Activated naive CD4-positive, alpha-beta T cell treated with anti-CD3 and anti-CD28 coated beads, Interleukin-2, amount 50 U/mL, for 72 hours (primary cell): ENCODE measurements around the gene PCBP3. TPM values are rescaled to one million over a fixed set of nuclear protein-coding genes. Genes with fewer than 3 reads are reported as not detected.

Source experiments
- ATAC-seq, 2 donors: fragments of 150-1000 bp; cut with Tn5 transposase; 2 replicates each; pipeline ENCODE4 v1.10.0; 2021; ENCODE audit warnings: mild to moderate bottlenecking in 2 of 2, moderate library complexity in 2 of 2
- DNase-seq, 2 donors: peaks; one replicate each; pipeline ENCODE4 v3.0.0; 2021 to 2022; ENCODE audit warnings: low spot score in 2 of 2
- H3K27ac Mint-ChIP-seq, 2 donors: one replicate each; pipeline ENCODE4 v1.8.0; 2022; ENCODE audit warnings: mild to moderate bottlenecking in 2 of 2, mixed read lengths in 2 of 2
- H3K36me3 Mint-ChIP-seq, 2 donors: one replicate each; pipeline ENCODE4 v1.8.0; 2022; ENCODE audit warnings: mixed read lengths in 2 of 2
- H3K9me3 Mint-ChIP-seq, 2 donors: one replicate each; pipeline ENCODE4 v1.8.0; 2022; ENCODE audit warnings: mixed read lengths in 2 of 2
- total RNA-seq, 2 donors: library from RNA; stranded (reverse); gene quantifications; one replicate each; pipeline ENCODE4 v1.2.3, GENCODE V29; 2022

PCBP3 gene
- total RNA-seq, 2 donors from 2014 or later: 19.7 to 26.3 TPM

- no peaks in the 10 kb centered on the region for H3K36me3 Mint-ChIP-seq
- ATAC-seq: no peak
- DNase-seq: no peak
- no peaks in the 10 kb centered on the region for H3K9me3 Mint-ChIP-seq
- H3K27ac Mint-ChIP-seq: peak overlapping the region in 1 of 2 donors; percentile 11
These were observed 348.2 kb downstream of the PCBP3 start for GRCh38 chr21:45991606-45992300.

Other genes with a start within 250 kb of the PCBP3 start
- 10 to 100 TPM in 1 of 2 donors, 1 to 10 TPM in 1; 4.3 to 22.3 TPM for gene COL18A1, start 238.6 kb upstream of the PCBP3 start, total RNA-seq
- 10 to 100 TPM; 24.9 to 62.5 TPM for gene SLC19A1, start 101.3 kb upstream of the PCBP3 start, total RNA-seq